ENCODE data around the gene SLC39A11.

SLC39A11 gene

DNA sequence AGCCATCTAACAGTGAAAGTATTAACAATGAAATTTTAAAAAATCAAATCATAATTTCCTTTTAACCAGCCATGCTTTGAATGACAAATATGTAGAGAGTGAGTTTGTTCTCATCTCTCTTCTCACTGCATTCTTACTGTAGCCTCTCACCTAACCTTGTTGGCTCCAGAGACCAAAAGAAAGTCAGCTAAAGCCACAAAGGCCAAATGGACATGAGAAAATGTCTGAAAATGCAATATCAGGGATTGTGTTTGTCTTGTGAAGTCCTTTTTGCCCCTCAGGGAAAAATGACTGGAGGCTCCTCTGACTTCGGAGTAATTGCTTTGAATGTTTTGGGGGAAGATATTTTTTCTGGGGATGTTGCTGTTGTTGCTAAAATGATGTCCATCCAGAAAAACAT, 166.3 kb downstream of the SLC39A11 start:
- Histone ChIP-seq H3K9ac (no peak overlapping the region), H4K20me1 (no peaks in the 10 kb centered on the region), H3K27ac (no peak overlapping the region), H3K27me3 (no peaks in the 10 kb centered on the region), H3K36me3 (peaks cover 12% of the 10 kb centered on the region; the same call in 1 of the 2 replicates), H3K4me2 (no peak overlapping the region), H3K9me3 (no peaks in the 10 kb centered on the region), H3K4me3 (no peak overlapping the region), H3K4me1 (peaks cover 34% of the 10 kb centered on the region)
- TF ChIP-seq Cebpa-rat (IDR thresholded peaks at IDR 0.05) = no peak

DNA sequence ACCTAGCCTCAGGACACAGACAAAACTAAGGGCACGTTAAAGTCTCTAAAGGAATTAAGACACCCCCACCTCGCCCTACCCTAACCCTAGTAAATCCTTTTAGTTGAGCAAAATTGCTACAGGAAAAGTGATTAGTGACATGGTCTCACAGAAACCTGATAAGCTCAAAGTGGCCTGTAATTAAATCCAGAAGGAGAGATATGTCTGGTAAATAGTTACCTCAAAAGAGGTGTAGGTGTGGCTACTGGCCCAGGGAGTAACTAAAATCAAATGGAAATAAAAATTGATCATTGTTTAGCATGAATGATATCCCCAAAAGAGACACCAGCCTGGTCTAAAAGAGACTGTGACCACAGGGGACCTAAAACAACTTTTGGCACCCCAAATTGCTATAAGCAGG, 168.3 kb downstream of the SLC39A11 start:
- Histone ChIP-seq H3K27me3 (no peaks in the 10 kb centered on the region), H3K9ac (no peak overlapping the region), H3K9me3 (no peaks in the 10 kb centered on the region), H3K27ac (no peak overlapping the region), H4K20me1 (no peaks in the 10 kb centered on the region), H3K4me2 (no peak overlapping the region), H3K4me1 (peaks cover 24% of the 10 kb centered on the region), H3K36me3 (peaks cover 17% of the 10 kb centered on the region; the same call in 1 of the 2 replicates), H3K4me3 (no peak overlapping the region)
- TF ChIP-seq Cebpa-rat (IDR thresholded peaks at IDR 0.05) = no peak

- TF ChIP-seq Cebpa-rat (IDR thresholded peaks at IDR 0.05) = no peak
- H3K36me3 ChIP-seq = peaks cover 20% of the 10 kb centered on the region; the same call in 1 of the 2 replicates
- peak overlapping the region; percentile 38 for H3K4me2 ChIP-seq
- no peak overlapping the region for H3K4me3 ChIP-seq
- H3K27me3 ChIP-seq = no peaks in the 10 kb centered on the region
- no peak overlapping the region for H3K9ac ChIP-seq
- H4K20me1 ChIP-seq = no peaks in the 10 kb centered on the region
- H3K27ac ChIP-seq = no peak overlapping the region
- peaks cover 19% of the 10 kb centered on the region for H3K4me1 ChIP-seq
- no peaks in the 10 kb centered on the region for H3K9me3 ChIP-seq
Measured at GRCh38 chr17:72922219-72922618, 170.3 kb downstream of the SLC39A11 start.

- Histone ChIP-seq H3K27me3 (no peaks in the 10 kb centered on the region), H3K4me3 (no peak overlapping the region), H3K9me3 (no peaks in the 10 kb centered on the region), H3K36me3 (peaks cover 27% of the 10 kb centered on the region; the same call in 1 of the 2 replicates), H3K4me2 (peak overlapping the region; percentile 31), H4K20me1 (no peaks in the 10 kb centered on the region), H3K9ac (peak overlapping the region; percentile 1; the same call in 1 of the 2 replicates), H3K4me1 (peaks cover 19% of the 10 kb centered on the region), H3K27ac (0 out of 2 replicates have a peak overlapping the region, but pooled peaks have one; percentile 0)
- TF ChIP-seq Cebpa-rat (IDR thresholded peaks at IDR 0.05) = no peak
Measured at GRCh38 chr17:72921347-72922054, 171.0 kb downstream of the SLC39A11 start.

DNA sequence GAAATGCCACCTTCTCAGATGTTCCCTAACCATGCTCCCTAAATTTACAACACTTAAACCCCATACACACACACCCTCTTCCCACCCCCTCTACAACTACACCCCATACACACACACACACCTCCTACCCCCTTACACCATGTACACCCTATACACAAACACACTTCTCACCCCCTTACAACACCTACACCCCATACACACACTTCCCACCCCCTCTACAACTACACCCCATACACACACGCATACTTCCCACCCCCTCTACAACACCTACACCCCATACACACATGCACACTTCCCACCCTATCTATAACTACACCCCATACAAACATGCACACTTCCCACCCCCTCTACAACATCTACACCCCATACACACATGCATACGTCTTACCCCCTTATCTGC, 172.0 kb downstream of the SLC39A11 start:
- Histone ChIP-seq H4K20me1 (no peaks in the 10 kb centered on the region), H3K9ac (no peak overlapping the region), H3K27ac (no peak overlapping the region), H3K36me3 (peaks cover 35% of the 10 kb centered on the region; the same call in 1 of the 2 replicates), H3K4me1 (peaks cover 19% of the 10 kb centered on the region), H3K4me3 (no peak overlapping the region), H3K9me3 (no peaks in the 10 kb centered on the region), H3K27me3 (no peaks in the 10 kb centered on the region), H3K4me2 (no peak overlapping the region)
- TF ChIP-seq Cebpa-rat (IDR thresholded peaks at IDR 0.05) = no peak

DNA sequence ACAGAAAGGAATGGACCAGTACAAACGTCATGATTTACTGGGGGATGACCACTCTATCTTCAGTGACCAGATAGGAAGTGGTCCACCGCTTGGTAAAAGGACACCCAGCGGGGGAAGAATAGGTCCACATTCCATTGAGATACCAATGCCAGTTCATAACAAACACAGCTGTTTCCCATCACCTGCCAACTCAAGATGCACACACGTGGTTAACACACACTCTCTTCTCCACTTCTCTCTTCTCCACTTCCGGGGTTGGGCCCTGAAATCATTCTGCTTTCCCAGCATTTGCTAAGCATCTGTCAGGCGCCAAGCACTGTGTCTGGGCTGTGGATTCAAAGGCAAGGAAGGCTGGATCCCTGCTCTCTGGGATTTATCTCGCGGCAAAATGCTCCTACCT, 175.5 kb downstream of the SLC39A11 start:
- Histone ChIP-seq H3K36me3 (peaks cover 31% of the 10 kb centered on the region; the same call in 1 of the 2 replicates), H3K9ac (no peak overlapping the region), H3K4me3 (no peak overlapping the region), H4K20me1 (no peaks in the 10 kb centered on the region), H3K9me3 (no peaks in the 10 kb centered on the region), H3K4me2 (no peak overlapping the region), H3K27me3 (no peaks in the 10 kb centered on the region), H3K27ac (no peak overlapping the region), H3K4me1 (peaks cover 15% of the 10 kb centered on the region)
- TF ChIP-seq Cebpa-rat (IDR thresholded peaks at IDR 0.05) = no peak

DNA sequence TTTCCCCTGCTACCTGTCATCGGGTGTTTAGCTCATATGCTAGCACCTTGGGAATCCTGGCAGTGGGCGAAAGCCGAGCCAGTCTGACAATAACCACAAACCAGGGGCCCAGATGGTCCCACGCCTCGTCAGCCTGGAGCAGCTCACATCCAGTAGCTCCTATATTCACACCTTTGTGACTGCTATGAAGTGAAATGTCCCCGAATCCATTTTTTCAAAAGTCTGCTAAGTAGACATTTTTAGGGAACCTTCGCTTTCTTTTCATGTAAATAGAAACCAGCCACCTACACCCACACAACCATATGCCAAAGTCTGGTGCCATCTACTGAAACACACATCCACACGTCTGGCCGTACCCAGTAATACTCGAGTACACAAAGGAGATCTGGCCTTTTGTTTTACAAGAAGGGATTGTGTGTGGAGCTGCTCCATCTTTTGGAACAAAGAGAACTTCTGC, 176.8 kb downstream of the SLC39A11 start:
- no peaks in the 10 kb centered on the region for H3K27me3 ChIP-seq
- no peak overlapping the region for H3K4me3 ChIP-seq
- no peak overlapping the region for H3K9ac ChIP-seq
- peaks cover 31% of the 10 kb centered on the region; the same call in 1 of the 2 replicates for H3K36me3 ChIP-seq
- no peaks in the 10 kb centered on the region for H4K20me1 ChIP-seq
- H3K4me1 ChIP-seq = peaks cover 5% of the 10 kb centered on the region
- no peak overlapping the region for H3K4me2 ChIP-seq
- H3K27ac ChIP-seq = no peak overlapping the region
- H3K9me3 ChIP-seq = no peaks in the 10 kb centered on the region
- no peak for TF ChIP-seq Cebpa-rat (IDR thresholded peaks at IDR 0.05)

DNA sequence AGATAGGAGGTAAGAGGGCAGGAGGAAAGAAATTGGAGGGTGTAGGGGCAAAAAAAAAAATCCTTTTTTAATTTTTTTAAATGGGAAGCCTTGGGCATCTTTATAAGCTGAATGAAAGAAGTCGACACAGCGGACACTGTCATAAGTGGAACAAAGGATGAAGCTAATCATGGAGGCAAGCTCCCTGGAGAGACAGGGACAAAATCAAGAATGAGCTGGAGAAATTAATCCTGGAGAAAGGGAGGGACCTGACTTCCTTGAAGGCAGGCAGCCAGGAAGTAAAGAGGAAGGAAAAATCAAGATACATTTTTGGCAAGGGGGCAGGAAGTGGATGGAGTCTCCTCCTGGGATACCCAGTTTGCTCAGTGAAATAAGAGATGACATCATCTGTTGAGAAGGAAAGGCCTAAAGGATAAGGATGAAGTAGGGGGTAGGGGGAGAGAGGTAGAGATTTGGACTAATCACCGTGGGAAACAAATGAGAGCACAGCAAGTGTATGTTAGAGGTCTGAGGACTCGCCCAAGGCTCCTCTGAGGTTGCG, 179.3 kb downstream of the SLC39A11 start:
- peaks cover 23% of the 10 kb centered on the region for H3K4me1 ChIP-seq
- peaks cover 14% of the 10 kb centered on the region; the same call in 1 of the 2 replicates for H3K9me3 ChIP-seq
- H3K27ac ChIP-seq = no peak overlapping the region
- no peaks in the 10 kb centered on the region for H4K20me1 ChIP-seq
- no peak overlapping the region for H3K4me2 ChIP-seq
- H3K9ac ChIP-seq = no peak overlapping the region
- H3K36me3 ChIP-seq = peaks cover 38% of the 10 kb centered on the region
- H3K4me3 ChIP-seq = no peak overlapping the region
- no peak for TF ChIP-seq Cebpa-rat (IDR thresholded peaks at IDR 0.05)
- no peaks in the 10 kb centered on the region for H3K27me3 ChIP-seq

- H3K27ac ChIP-seq = peak overlapping the region; percentile 70
- peaks cover 28% of the 10 kb centered on the region for H3K36me3 ChIP-seq
- H4K20me1 ChIP-seq = no peaks in the 10 kb centered on the region
- peaks cover 22% of the 10 kb centered on the region for H3K9me3 ChIP-seq
- H3K9ac ChIP-seq = peak overlapping the region; percentile 47; the same call in 1 of the 2 replicates
- peak overlapping the region; percentile 68 for H3K4me2 ChIP-seq
- H3K4me1 ChIP-seq = peaks cover 88% of the 10 kb centered on the region
- H3K4me3 ChIP-seq = no peak overlapping the region
- H3K27me3 ChIP-seq = no peaks in the 10 kb centered on the region
- no peak for TF ChIP-seq Cebpa-rat (IDR thresholded peaks at IDR 0.05)
Measured at GRCh38 chr17:72906306-72906705, 186.2 kb downstream of the SLC39A11 start.

- Histone ChIP-seq H3K27me3 (no peaks in the 10 kb centered on the region), H3K27ac (peak overlapping the region; percentile 97), H3K36me3 (peaks cover 17% of the 10 kb centered on the region), H3K4me3 (no peak overlapping the region), H3K4me1 (peaks cover 99% of the 10 kb centered on the region), H3K9me3 (peaks cover 7% of the 10 kb centered on the region), H3K9ac (peak overlapping the region; percentile 39; the same call in 1 of the 2 replicates), H3K4me2 (peak overlapping the region; percentile 92), H4K20me1 (no peaks in the 10 kb centered on the region)
- no peak for TF ChIP-seq Cebpa-rat (IDR thresholded peaks at IDR 0.05)
Measured at GRCh38 chr17:72903522-72903921, 189.0 kb downstream of the SLC39A11 start.

Data from BLaER1 (cell line).